Activated T-cell treated with anti-CD3 and anti-CD28 coated beads for 48 hours (primary cell): ENCODE data around the gene TMA16.
"Not testable (repeated sequence)": the region's sequence is repeated elsewhere in the genome, so short reads cannot be mapped to it uniquely, and the experiment has no call there.

Experiments
- DNase-seq: peaks from one replicate; pipeline ENCODE4 v3.0.0-alpha.2; 2020; ENCODE audit warnings: low read depth

Gene TMA16

DNA sequence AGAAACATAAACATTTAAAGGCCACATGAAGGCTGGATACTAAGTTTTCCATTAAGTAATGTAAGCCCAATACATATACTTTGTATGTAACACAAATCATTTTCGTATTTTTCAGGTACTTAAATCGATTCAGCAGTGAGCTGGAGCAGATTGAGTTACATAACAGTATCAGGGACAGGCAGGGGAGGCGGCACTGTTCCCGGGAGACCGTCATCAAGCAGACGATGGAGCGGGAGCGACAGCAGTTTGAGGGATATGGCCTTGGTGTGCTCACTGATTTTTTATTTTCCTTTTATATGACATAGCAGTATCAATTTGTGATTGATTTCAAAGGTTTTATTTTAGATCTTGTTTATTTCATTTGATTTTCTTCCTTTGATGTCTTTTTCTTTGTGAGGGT, 20.7 kb downstream of the TMA16 start:
- no peak for DNase-seq

DNA sequence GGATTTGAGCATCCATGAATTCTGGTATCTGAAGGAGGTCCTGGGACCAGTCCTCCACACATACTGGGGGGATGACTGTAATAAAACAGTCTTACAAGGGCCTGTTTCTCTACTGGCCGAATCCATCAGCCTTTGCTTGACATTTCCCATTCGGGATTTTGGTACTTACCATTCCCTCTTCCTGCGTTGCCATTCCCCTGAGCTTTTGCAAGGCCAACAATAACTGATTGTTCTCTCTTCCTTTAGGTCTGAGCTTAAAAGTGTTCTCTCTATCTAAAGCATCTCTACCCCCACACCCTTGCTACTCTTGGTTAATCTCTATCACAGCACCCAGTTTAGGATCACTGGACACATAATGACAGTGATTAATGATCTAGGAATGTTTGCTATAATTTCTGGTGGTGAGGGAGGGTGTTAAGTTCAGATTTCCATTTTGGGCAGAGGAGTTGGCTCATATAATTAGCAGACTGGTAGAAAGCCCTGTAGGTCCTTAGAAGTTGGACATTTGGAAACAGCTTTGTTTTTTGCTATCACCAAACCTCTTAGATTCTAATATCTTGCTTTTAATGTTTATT, 29.4 kb downstream of the TMA16 start:
- no peak for DNase-seq

DNA sequence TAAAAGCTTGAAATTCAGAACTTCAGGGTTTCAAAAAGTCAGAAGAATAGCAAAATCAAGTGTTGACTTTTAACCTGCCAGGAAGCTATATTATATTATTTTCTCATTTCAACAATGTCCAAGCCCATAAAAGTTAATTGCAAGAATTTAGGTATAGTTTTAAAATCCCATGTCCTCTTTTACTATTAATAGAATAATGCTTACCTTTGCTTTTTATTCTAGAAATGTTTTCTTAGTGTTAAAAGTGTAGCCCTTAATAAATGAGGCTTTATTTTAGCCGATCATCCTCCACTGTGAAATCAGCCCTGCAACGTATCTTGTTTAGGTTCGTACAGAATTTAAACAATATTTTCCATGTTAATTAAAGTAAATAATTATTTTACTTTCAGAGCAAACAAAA, 31.5 kb downstream of the TMA16 start:
- no peak for DNase-seq

DNA sequence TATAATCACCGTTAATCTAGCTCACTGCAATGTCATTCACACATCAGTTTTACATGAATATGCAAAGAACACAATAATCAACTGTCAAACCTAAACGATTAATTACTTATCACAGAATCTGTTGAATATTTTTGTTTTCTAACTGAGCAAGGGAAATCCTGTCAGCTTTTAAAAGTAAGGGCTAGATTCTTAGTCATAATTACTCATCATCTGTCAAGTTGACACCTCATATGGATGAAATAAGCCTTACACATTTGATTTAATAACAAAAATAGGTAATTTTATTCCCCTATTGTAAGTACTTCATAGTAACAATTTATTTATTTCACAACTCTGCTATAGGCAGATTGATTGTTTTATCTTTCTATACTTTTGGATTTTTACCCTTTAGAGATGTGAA, 32.7 kb downstream of the TMA16 start:
- no peak for DNase-seq

DNA sequence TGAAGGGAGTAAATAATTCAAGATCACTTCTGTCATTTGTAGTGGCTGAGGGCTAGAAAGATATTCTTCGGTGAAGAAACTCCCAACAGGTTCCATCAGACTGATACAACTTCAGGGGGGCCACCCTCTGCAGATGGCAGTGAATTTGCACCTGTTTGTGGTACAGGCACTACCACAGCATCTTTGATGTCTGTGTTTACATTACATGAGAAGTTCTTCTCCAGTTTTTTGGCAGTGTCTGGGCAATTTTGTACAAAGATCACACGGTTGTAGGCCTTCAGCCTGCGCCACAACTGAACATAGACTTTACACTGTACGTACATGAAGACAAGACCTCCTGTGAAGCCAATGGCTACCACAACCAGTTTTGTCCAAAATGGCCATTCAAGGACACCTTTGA, 34.2 kb downstream of the TMA16 start:
- DNase-seq: no peak

DNA sequence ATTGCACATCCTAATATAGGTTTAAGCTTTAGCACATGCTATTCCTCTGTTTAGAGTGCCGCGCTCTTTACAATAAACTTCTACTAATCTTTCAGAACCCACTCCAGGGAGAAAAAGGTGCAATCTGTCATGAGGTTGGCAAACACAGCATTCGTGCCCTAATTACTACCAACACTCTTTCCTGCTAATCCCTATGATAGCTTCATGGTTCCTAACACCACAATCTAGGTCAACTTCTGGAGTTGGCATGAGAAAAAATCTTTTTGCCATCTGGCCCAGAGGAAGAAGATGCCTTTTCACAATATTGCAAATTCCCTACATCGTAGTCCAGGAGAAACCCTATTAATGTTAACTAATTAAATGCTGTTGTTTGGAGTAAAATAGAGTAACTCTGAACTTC, 39.6 kb downstream of the TMA16 start:
- no peak for DNase-seq

DNA sequence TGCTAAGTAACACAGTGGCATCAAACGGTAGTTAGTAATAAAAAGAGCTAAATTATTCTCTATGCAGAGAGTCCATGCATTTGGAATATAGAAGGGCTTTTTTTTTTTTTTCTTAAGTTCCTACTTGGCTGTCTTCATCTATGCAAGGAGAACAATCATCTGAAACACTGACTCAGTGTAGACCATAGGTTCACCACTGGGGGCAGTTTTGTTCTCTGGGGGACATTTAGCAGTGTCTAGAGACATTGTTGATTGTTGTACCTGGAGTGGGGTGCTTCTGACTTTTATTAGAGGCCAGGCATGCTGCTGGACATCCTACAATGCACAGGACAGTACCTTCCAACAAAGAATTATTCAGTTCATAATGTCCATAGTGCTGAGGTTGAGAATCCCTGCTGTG, 41.2 kb downstream of the TMA16 start:
- DNase-seq: no peak

DNA sequence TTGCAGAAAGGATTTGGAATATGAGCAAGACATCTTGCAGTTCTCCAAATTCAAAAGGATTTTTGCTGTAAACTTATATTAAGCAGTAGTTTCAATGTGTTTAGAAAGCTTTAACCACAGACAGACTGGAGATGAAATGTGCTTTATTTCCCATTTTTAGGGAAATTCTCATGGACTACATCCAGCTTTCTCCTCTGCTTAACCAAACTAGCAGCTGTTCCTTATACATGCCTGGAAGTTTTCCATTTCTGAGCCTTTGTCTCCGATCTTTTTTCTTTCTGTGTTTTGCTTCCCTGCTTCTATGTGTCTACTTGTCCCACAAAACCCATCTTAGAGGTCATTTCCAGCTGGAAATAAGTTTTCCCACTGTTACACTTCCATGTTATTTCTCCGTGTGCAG, 41.6 kb downstream of the TMA16 start:
- no peak for DNase-seq

DNA sequence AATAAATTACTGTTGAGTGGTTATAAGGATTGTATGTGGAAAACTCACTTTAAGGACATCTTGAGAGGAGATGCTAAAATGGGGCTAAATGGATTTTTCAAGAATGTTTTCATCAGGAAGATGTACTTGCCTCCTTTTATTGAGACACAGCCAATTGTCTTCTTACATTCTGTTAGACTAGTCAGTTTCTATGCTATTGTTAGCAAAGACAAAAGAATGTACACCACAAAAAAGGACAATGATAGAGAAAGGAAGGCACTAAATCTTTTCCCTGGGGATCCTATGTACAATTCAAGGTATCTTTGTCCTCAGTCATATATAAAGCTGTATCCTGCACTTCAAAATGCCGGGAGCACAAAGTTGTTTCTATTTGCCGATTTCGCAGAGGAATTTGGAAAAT, 42.6 kb downstream of the TMA16 start:
- no peak for DNase-seq

DNA sequence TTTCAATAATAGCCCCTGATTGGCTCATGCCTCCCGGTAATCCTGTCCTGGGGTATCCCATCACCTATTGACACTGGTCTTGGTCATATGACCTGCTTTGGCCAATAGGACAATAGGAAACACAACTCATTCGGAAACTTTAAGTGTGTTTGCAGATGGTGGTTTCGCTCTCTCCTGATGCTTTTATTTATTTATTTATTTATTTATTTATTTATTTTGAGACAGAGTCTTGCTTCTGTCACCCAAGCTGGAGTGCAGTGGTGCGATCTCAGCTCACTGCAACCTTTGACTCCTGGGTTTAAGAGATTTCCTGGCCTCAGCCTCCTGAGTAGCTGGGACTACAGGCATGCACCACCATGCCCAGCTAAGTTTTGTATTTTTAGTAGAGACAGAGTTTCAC, 44.3 kb downstream of the TMA16 start:
- DNase-seq: not testable (repeated sequence)

DNA sequence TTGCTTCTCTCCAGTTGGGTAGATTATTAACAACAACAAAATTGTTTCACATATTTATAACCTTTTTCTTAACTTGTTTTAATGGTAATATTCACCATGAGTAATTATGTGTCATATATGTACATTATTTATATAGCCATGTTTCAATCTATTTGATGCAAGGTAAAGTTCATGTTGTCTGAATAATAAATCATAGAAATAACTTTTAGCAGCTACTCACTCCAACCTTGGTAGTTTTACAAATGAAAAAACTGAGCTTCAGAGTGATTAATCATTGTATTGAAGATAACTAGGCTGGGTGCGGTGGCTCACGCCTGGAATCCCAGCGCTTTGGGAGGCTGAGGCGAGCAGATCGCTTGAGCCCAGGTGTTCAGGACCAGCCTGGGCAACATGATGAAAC, 46.0 kb downstream of the TMA16 start:
- DNase-seq: no peak

DNA sequence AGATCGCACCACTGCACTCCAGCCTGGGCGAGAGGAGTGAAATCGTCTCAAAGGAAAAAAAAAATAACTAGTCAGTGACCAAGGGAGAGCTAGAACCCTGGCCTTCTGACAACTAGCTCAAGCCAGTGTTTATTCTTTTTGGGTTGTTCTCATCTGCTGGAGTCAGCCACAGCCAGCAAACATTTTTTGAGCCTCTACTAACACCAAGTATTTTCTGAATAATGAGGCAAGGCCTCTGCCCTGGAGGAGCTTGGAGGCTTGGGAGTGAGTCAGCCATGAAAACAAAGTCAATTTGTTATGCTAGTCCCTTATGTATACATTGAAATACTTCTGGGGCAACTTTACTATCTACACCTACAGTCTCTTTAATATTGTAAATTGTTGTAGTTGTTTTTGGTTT, 46.5 kb downstream of the TMA16 start:
- no peak for DNase-seq

DNA sequence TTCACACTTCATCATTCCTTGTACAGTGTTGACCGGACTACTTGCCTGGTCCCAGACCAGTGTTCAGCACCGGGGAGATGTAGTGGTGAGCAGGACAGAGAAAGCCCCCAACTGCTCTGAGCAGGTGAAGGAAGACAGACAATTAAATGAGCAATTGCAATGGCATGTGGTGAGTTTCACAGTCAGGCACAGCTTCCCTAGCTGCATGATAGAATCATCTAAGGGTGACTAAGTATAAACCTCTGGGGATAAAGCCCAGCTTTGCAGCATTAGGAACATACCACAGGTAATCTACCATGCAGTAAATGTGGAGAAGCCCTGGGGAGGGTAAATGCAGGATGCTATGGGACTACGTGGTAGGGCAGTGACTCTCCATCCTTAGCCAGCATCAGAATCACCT, 47.8 kb downstream of the TMA16 start:
- DNase-seq: no peak

DNA sequence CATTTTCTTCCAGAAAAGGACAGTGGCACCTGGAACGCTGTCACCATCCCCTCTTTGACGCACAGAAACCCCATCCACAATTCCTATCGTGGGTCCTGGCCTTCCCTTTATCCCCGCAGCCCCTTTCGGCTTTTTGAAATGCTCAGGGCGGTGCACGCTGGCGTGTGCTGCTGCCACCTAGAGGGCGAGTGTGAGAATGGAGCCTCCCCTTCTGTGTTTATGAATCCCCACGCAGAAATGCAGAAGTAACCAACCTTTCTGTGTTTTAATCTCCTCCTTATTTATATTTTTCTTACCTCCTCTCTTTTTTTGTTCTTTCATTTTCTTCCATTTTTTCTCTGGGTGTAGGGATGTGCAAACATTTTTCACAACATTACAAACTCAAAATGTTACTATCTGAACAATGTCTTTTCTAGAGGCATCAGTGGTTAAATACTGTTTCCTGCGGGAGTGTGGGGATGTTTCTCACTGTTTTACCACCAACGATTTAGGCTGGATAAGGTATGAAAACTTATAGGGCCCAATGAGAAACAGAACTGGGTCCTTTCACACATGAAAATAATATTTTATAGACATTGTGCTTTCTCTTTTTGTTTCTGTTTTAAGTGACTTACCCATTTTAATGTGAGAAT, 50.0 kb downstream of the TMA16 start:
- peak; percentile 46 for DNase-seq

DNA sequence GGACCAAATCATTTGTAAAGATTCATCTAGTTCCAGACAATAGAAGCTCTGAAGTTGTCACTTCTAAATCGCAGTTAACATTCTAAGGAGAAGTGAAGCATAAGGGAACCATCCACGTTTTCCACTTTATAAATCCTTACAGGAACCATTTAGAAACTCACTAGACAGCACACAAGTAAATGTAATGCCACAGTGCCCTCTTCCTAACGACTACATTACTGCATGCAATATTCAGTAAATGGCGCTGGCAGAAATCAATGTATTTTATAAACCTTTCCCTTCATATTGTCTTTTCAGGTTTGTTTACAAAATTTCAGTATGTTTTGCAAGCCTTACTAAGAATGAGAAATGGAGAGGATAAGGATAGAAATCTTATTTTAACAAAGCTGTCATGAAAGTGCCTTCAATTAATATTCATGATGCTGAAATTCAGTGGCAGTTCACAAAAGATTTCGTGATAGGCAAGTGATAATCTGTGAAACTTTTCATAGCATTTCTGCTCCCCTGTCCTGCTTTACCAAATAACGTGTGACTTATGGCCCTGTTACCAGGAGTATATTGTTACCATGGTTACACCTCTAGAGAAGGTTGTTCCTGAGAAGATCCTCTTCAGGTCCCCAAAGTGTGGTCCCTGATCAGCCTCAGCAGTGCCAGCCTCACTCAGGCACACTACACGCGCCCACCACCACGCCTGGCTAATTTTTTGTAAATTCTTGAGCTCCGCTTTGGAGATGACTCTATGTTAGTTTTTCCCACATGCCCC, 54.2 kb downstream of the TMA16 start:
- DNase-seq: no peak

DNA sequence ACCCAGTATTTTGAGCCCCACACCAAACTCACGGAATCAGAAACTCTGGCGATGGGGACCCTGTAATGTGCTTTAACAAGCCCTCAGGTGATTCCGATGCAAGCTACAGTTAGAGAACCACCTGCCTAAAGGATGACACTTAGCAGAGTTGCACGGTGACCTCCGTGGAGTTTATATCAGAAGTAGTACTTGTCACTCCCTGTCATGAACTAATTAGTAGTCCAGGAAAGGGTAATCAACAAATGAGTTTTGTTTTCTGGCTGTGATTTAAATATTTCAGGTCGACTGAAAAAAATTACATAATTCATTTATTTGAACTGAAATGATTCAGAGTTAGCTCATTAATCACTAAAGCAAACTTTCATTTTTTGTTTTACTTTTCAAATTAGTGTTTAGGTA, 56.4 kb downstream of the TMA16 start:
- no peak for DNase-seq

DNA sequence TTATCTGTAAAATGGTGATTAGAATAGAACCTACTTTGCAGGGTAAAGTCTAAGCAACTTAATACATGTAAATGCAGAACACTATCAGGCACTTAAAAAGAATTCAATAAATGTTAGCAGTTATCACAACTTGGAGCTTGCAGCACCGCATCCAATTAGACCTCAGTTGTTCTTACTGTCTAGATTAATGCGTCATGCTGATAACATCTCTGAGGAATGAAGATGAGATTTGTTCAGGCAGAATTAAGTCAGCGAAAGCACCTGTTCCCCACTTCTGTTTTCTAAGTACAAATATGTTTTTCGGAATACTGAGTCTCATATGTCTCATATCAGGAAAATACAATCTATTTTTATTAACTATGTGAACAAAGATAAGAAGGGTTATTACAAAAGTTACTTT, 58.7 kb downstream of the TMA16 start:
- DNase-seq: no peak

DNA sequence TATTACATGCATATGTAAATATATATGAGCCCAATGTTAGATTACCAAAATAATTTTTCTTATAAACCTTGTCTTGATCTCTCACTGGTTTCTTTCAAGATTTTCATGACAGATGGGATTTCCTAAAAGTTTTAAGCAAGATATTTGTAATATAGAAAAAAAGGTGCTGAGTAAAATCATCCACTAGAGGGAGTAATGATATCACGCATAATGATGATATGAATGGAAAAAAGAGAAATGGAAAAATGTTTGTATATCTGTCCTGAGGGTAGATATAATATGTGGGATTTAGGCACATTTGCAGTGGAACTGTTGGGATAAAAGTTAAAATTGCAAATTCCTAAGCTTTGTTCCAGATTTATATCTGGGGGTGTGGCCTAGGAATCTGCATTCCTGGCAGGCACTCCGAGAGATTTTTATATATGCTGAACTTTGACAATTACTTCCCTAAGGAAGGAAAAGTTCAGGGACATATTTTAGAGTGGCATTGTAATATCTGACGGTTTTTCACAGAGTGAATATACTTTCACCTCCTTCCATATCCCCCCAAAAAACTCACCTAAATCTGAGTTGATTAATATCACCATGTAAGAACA, 60.5 kb downstream of the TMA16 start:
- no peak for DNase-seq

DNA sequence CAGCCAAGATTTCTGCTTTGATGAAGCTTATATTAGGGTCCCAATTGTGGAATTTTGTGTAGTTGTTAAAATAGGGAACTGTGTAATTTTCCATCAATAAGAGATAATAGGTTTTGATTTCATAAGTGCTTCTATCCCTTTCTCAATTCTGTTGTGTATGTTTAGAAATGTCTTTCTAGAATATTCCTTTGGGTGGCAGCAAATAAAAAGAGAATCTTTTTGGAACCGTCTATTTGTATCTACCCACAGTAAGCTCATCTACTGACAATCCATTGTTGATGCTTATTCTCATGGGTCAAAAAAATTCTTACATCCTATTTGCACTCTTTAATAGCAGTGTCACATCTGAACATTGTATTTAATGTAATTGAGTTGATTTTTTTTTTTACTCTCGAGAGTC, 61.7 kb downstream of the TMA16 start:
- DNase-seq: no peak

DNA sequence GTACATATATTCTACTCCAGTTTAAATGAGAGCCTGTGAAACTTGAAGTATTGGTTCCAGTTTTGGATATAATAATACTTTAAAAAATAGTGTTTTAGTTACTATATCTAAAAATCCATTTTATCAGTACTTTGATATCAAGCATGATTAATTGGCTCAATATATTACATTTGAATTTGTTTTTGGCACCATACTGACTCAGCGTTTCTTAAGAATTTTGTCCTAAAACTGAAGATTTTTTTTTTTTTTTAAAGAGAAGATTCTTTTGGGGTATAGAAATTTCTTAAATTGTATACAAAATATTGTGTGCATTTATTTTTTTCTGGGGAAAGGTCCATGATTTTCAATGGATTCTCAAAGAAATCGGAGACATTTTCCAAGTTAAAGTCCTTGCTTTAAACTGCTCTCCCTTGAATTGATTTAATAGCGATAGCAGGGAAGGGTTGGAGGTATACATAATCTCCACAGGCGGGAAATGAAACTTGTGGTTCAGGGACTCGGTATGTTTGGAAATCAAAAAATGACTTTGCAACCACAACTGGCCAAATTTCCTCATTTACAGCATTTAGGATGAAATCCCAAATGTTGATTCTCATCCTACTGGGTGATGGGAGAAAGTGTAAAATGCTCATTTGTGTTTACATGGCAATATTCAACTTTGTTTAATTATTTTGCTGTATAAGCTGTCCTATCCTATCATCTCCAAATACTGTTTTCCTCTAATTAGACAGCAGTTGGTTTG, 62.3 kb downstream of the TMA16 start:
- DNase-seq: no peak

DNA sequence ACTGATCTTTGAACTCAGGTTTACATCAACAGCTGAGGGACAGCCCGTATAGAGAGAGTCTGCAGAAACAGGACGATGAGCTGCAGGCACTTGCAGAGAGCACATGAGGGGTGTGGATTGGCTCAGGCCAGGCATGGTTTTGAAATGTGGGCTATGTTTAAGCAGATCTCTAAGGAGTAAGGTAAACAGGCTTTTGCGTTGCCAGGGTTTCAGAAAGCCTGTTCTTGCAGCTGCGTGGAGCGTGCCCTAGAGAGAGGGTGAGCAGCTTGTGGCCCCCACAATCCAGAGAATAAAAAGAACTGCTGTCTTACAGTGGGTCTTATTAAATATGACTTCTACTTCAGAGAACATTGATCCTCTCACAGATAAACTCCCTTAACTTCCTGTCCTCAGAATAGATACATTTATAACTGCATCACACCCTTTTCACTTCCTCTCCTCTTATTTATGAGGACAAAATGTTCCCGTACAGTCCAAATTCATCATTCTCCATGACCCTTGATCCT, 64.1 kb downstream of the TMA16 start:
- DNase-seq: no peak

DNA sequence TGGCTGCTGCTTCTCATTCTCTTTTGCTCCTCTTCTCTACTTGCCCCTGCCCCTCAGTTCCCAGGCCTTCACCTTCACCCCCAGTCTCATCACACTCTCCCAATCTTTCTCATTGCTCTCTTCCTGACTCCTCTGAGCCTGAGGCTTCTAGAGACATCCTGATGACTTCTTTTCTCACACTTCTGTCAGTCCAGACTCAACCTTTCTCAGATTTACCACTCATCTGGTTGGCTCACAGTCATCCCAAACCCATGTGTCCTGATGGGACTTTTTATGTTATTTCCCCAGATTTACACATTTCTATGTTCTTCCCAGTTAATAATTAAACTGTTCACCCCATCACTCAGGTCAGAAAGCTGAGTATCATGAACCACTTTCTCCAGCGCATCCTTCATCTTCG, 68.0 kb downstream of the TMA16 start:
- no peak for DNase-seq
